Neural progenitor cell (in vitro differentiated cells): Measurements from ENCODE around the gene NPC2. TPM values are rescaled to one million over a fixed set of nuclear protein-coding genes. Genes with fewer than 3 reads are reported as not detected.

Experiments
- DNase-seq: peaks from one replicate; pipeline ENCODE4 v3.0.0-alpha.2; 2016; ENCODE audit warnings: low spot score
- H2AFZ ChIP-seq: fragments of 200-600 bp; sonication (generic); replicated peaks from 2 replicates; pipeline ENCODE4 v1.6.1; 2016; ENCODE audit warnings: antibody characterized with exemption
- H3F3A ChIP-seq: fragments of 200-600 bp; sonication (generic); 2 replicates; pipeline ENCODE4 v1.6.1; 2016; ENCODE audit warnings: antibody characterized with exemption, low read depth
- H3K27ac ChIP-seq: fragments of 200-600 bp; sonication (generic); 2 replicates; pipeline ENCODE4 v1.5.1; 2016; ENCODE audit warnings: mild to moderate bottlenecking
- H3K27me3 ChIP-seq: fragments of 200-600 bp; sonication (generic); 2 replicates; pipeline ENCODE4 v1.6.1; 2016; ENCODE audit warnings: mild to moderate bottlenecking, moderate library complexity
- H3K36me3 ChIP-seq: fragments of 200-600 bp; sonication (generic); 2 replicates; pipeline ENCODE4 v1.5.1; 2016
- H3K4me1 ChIP-seq: fragments of 200-600 bp; sonication (generic); 2 replicates; pipeline ENCODE4 v1.6.1; 2016; ENCODE audit warnings: mixed run types
- H3K4me2 ChIP-seq: fragments of 200-600 bp; sonication (generic); 2 replicates; pipeline ENCODE4 v1.6.1; 2016
- H3K4me3 ChIP-seq: fragments of 200-600 bp; sonication (generic); 2 replicates; pipeline ENCODE4 v1.5.1; 2016
- H3K79me2 ChIP-seq: fragments of 200-600 bp; sonication (generic); 2 replicates; pipeline ENCODE4 v1.6.1; 2016; ENCODE audit warnings: low read depth
- H3K9ac ChIP-seq: fragments of 200-600 bp; sonication (generic); 2 replicates; pipeline ENCODE4 v1.6.1; 2016
- H3K9me3 ChIP-seq: fragments of 200-600 bp; sonication (generic); 2 replicates; pipeline ENCODE4 v1.5.1; 2016; ENCODE audit warnings: low read depth
- H4K20me1 ChIP-seq: fragments of 200-600 bp; sonication (generic); 2 replicates; pipeline ENCODE4 v1.6.1; 2016; ENCODE audit warnings: low read depth
- H3K27ac Mint-ChIP-seq: 3 replicates; pipeline ENCODE4 v1.8.0; 2021; ENCODE audit warnings: mixed read lengths
- H3K27me3 Mint-ChIP-seq: 2 replicates; pipeline ENCODE4 v1.8.0; 2022; ENCODE audit warnings: low read depth, mild to moderate bottlenecking, inconsistent platforms, moderate library complexity, mixed read lengths; ENCODE audit not compliant: insufficient read depth
- H3K36me3 Mint-ChIP-seq: 3 replicates; pipeline ENCODE4 v1.8.0; 2021; ENCODE audit warnings: mixed read lengths
- H3K4me1 Mint-ChIP-seq: 3 replicates; pipeline ENCODE4 v1.8.0; 2021; ENCODE audit warnings: mixed read lengths
- H3K4me3 Mint-ChIP-seq: 3 replicates; pipeline ENCODE4 v1.8.0; 2021; ENCODE audit warnings: mild to moderate bottlenecking, moderate library complexity, mixed read lengths
- H3K9me3 Mint-ChIP-seq: 3 replicates; pipeline ENCODE4 v1.8.0; 2020; ENCODE audit warnings: mixed read lengths
- EZH2 ChIP-seq: fragments of 200-600 bp; sonication (generic); IDR thresholded peaks from 2 replicates; pipeline ENCODE4 v1.6.1; 2017; ENCODE audit warnings: antibody characterized with exemption, mild to moderate bottlenecking, moderate library complexity
- EZH2phosphoT487 ChIP-seq: fragments of 200-600 bp; sonication (generic); IDR thresholded peaks from 2 replicates; pipeline ENCODE4 v1.6.1; 2017; ENCODE audit warnings: antibody characterized with exemption
- total RNA-seq: library from RNA; depleted of rRNA; stranded (reverse); fragments of >200 nt; gene quantifications from 2 replicates; pipeline ENCODE4 v1.2.3, GENCODE V29; 2015; ENCODE audit warnings: low replicate concordance
- TF ChIP-seq, protein P1 (sequence below): fragments of 200-600 bp; sonication (generic); IDR thresholded peaks from 2 replicates; pipeline ENCODE4 v1.5.1; 2017; ENCODE audit warnings: antibody characterized with exemption, mild to moderate bottlenecking

Gene NPC2
- total RNA-seq, 1 donor from 2014 or later = 371 TPM

DNA sequence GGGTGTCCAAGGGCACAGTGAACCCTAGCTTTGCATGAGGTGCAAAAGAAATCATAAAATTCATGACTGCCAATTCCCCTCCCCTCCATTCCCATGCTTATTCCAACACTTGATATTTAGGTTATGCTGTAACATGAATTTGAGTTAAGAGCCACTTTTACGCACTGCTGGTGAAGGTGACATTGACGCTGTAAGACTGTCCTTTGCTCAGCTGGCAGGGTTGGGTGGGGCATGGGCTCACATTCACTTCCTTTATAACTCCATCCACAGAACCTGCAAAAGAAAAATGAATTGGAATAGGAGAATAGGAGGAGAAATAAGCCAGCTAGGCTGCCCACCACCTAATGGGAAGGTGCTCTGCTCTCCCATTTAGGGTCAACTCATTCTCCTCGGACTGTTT is 6.9 kb downstream of the NPC2 start:
- no peak overlapping the region for H3K4me3 ChIP-seq
- H3F3A ChIP-seq = no peaks in the 10 kb centered on the region
- no peak overlapping the region for H3K4me2 ChIP-seq
- H3K27ac Mint-ChIP-seq = no peak overlapping the region
- no peak overlapping the region for H3K27ac ChIP-seq
- H3K36me3 ChIP-seq = no peaks in the 10 kb centered on the region
- no peaks in the 10 kb centered on the region for H3K27me3 ChIP-seq
- no peak overlapping the region for H3K9ac ChIP-seq
- no peak for TF ChIP-seq EZH2
- no peak for TF ChIP-seq EZH2phosphoT487
- TF ChIP-seq, protein P1, sequence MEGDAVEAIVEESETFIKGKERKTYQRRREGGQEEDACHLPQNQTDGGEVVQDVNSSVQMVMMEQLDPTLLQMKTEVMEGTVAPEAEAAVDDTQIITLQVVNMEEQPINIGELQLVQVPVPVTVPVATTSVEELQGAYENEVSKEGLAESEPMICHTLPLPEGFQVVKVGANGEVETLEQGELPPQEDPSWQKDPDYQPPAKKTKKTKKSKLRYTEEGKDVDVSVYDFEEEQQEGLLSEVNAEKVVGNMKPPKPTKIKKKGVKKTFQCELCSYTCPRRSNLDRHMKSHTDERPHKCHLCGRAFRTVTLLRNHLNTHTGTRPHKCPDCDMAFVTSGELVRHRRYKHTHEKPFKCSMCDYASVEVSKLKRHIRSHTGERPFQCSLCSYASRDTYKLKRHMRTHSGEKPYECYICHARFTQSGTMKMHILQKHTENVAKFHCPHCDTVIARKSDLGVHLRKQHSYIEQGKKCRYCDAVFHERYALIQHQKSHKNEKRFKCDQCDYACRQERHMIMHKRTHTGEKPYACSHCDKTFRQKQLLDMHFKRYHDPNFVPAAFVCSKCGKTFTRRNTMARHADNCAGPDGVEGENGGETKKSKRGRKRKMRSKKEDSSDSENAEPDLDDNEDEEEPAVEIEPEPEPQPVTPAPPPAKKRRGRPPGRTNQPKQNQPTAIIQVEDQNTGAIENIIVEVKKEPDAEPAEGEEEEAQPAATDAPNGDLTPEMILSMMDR = no peak
- H3K36me3 Mint-ChIP-seq = no peaks in the 10 kb centered on the region
- H2AFZ ChIP-seq = no peak overlapping the region
- H3K4me1 ChIP-seq = no peaks in the 10 kb centered on the region
- no peaks in the 10 kb centered on the region for H3K9me3 ChIP-seq
- DNase-seq = no peak
- no peak overlapping the region for H3K4me3 Mint-ChIP-seq
- H3K9me3 Mint-ChIP-seq = no peaks in the 10 kb centered on the region
- no peaks in the 10 kb centered on the region for H3K27me3 Mint-ChIP-seq
- H3K79me2 ChIP-seq = peaks cover 39% of the 10 kb centered on the region
- H3K4me1 Mint-ChIP-seq = no peaks in the 10 kb centered on the region
- H4K20me1 ChIP-seq = peaks cover 9% of the 10 kb centered on the region

DNA sequence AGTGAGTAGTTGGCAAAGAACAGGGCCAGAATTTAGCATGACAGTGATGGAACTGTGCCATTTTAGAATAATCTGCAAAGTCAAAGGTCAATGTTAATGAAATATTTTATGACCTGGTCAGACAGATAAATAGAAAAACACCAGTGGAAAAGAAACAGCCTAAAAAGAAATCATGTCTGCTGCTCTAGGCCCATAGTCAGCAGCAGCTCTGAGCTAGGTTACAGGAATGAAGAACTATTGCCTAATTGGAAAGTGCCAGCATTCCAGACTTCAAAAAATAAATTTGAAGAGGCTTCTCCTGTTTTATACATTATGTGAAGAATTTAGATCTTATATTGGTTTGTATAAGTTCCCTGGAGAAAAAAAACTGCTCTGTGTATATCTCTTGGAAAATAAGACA is 9.8 kb downstream of the NPC2 start:
- Mint-ChIP-seq H3K36me3 (no peaks in the 10 kb centered on the region), H3K27ac (no peak overlapping the region)
- H3K27ac ChIP-seq = no peak overlapping the region

DNA sequence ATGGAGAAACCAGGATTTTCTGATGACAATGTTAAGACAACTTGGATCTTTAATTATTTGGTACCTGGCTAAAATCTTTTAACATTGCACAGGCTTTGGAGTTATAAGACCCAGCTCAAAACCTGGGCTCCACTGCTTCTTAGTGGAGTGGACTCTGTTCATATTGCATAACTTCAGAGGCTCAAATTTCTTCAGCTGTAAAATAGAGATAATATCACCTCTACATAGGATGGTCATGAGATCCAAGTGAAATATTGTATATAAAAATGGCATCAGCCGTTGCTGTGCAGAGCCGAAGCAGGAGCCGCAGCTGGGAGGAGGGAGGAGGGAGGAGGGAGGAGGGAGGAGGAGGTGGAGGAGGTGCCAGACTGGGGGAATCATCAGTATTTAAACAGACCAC is 10.5 kb downstream of the NPC2 start:
- Mint-ChIP-seq H3K27ac (no peak overlapping the region), H3K4me1 (peaks cover 14% of the 10 kb centered on the region), H3K36me3 (no peaks in the 10 kb centered on the region), H3K4me3 (no peak overlapping the region), H3K27me3 (no peaks in the 10 kb centered on the region), H3K9me3 (no peaks in the 10 kb centered on the region)
- H3K36me3 ChIP-seq = no peaks in the 10 kb centered on the region
- no peak for DNase-seq
- H3K4me2 ChIP-seq = no peak overlapping the region
- peaks cover 15% of the 10 kb centered on the region for H3F3A ChIP-seq
- H3K9ac ChIP-seq = no peak overlapping the region
- no peaks in the 10 kb centered on the region for H4K20me1 ChIP-seq
- peaks cover 14% of the 10 kb centered on the region for H3K4me1 ChIP-seq
- H3K9me3 ChIP-seq = no peaks in the 10 kb centered on the region
- no peak overlapping the region for H3K4me3 ChIP-seq
- H3K27ac ChIP-seq = no peak overlapping the region
- H3K79me2 ChIP-seq = peaks cover 3% of the 10 kb centered on the region
- H2AFZ ChIP-seq = no peak overlapping the region
- TF ChIP-seq, protein P1 = no peak
- no peak for TF ChIP-seq EZH2
- no peak for TF ChIP-seq EZH2phosphoT487
- H3K27me3 ChIP-seq = no peaks in the 10 kb centered on the region

More for the DNA sequence above, 9.8 kb downstream of the NPC2 start:
- Histone ChIP-seq H4K20me1 (no peaks in the 10 kb centered on the region), H3K9me3 (no peaks in the 10 kb centered on the region), H3F3A (peaks cover 15% of the 10 kb centered on the region), H3K4me2 (no peak overlapping the region), H3K9ac (no peak overlapping the region), H2AFZ (no peak overlapping the region), H3K79me2 (peaks cover 11% of the 10 kb centered on the region), H3K27me3 (no peaks in the 10 kb centered on the region), H3K4me1 (peaks cover 6% of the 10 kb centered on the region), H3K36me3 (no peaks in the 10 kb centered on the region), H3K4me3 (no peak overlapping the region)
- Mint-ChIP-seq H3K4me1 (peaks cover 6% of the 10 kb centered on the region), H3K9me3 (no peaks in the 10 kb centered on the region), H3K4me3 (no peak overlapping the region), H3K27me3 (no peaks in the 10 kb centered on the region)
- no peak for TF ChIP-seq EZH2phosphoT487
- no peak for TF ChIP-seq EZH2
- TF ChIP-seq, protein P1 = no peak
- no peak for DNase-seq
